NCI-H82 treated with DMSO at 0.1 percent for 48 hours (cell line): ENCODE measurements around the gene PDZD2.
A peak's percentile ranks its signal among the peaks of the same experiment; 100 is the strongest.

Experiments used
- DNase-seq: peaks from one replicate; lab custom pipeline; 2025; ENCODE audit not compliant: unreplicated experiment; lab: John Stamatoyannopoulos, UW

Gene PDZD2

GRCh38 chr5:32123058-32123805, 484.3 kb downstream of the PDZD2 start:
- no peak for DNase-seq

- DNase-seq, result no peak
Observed at GRCh38 chr5:32123889-32124676, 485.2 kb downstream of the PDZD2 start.

GRCh38 chr5:32126691-32127090, 487.8 kb downstream of the PDZD2 start:
- DNase-seq, result no peak

GRCh38 chr5:32127711-32128110, 488.8 kb downstream of the PDZD2 start:
- no peak for DNase-seq

DNA sequence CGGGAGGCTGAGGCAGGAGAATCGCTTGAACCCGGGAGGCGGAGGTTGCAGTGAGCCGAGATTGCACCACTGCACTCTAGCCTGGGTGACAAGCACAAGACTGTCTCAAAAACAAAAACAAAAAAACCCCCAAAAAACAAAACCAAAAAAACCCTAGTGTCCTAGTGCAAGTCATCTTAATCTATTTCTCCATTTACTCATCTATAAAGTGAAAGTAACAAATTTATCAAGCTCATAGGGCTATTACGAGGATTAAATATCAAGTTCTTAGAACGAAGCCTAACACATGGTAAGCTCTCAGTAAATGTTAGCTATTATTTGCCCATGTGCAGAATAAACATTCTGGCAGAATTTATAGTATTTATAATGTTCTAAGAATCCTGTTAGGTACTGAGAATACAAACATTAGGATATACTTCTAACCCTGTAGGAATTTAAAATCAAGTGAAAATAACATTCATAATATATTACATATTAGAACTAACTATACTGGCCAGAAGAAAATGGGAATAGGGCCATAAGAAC, 490.2 kb downstream of the PDZD2 start:
- DNase-seq, result no peak

GRCh38 chr5:32130865-32131264, 491.9 kb downstream of the PDZD2 start:
- no peak for DNase-seq

DNA sequence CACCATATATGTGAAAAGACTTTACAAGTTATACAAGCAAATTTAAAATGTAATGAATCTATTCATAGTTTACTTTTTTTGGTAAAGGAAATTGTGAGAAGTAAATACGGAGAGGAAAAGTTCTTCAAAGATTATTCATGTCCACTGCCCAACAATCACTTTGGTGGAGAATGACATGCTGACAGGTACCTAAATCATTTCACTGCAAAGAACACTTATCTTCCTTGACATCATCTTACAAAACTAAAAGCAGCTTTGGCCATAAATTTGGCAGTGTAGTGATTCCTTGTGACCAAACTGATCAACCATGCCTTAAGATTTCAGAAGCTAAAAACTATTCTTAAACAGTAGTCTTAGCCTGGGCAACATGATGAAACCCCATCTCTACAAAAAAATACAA, 492.7 kb downstream of the PDZD2 start:
- DNase-seq, result no peak

- no peak for DNase-seq
Observed at GRCh38 chr5:32132757-32133156, 493.8 kb downstream of the PDZD2 start.

DNA sequence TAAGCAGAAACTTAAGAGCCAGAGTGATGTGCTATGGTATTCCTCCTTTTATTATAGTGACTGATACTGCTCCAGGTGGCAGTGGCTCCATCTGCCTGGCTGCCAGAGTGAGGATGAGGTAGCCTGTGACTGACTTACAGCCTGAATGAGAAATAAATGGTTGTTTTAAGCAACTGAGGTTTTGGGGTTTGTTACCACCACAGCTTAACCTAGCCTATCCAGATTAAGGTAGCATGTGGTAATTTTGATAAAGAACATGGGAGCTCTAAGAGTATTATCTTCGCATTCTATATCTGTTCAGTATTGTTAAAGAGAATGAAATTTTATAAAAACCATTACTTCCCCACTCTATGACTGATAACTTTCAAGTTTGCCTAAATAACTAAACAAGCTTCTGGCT, 496.2 kb downstream of the PDZD2 start:
- DNase-seq, result no peak

GRCh38 chr5:32136342-32136741, 497.4 kb downstream of the PDZD2 start:
- DNase-seq, result no peak

DNA sequence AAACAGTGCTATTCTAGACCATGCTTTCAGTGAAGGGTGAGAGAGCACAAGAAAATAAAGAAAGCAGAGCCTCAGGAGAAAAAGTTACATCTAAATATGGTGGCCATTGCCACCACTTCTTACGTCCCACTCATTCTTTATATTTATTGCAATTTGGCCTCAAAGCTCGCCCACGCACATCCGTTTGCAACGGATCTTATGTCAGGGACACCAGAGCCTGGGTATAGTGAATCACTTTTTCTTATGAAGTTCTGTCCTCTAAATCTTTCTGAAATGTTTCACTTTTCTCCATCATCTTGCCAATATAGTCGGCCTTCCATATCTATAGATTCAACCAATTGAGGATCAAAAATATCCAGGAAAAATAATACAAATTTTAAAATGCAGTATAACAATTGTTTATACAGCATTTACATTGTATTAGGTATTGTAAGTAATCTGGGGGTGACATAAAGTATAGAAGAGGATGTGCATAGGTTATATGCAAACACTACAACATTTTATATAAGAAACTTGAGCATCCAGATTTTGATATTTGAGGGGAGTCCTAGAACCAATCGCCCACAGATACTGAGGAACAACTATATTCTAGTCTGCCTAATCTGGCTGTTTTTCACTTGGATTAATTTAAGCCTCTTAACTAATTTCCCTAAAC, 500.0 kb downstream of the PDZD2 start:
- no peak for DNase-seq

- peak; percentile 87 for DNase-seq
Observed at GRCh38 chr5:32143617-32144377, 504.9 kb downstream of the PDZD2 start.

DNA sequence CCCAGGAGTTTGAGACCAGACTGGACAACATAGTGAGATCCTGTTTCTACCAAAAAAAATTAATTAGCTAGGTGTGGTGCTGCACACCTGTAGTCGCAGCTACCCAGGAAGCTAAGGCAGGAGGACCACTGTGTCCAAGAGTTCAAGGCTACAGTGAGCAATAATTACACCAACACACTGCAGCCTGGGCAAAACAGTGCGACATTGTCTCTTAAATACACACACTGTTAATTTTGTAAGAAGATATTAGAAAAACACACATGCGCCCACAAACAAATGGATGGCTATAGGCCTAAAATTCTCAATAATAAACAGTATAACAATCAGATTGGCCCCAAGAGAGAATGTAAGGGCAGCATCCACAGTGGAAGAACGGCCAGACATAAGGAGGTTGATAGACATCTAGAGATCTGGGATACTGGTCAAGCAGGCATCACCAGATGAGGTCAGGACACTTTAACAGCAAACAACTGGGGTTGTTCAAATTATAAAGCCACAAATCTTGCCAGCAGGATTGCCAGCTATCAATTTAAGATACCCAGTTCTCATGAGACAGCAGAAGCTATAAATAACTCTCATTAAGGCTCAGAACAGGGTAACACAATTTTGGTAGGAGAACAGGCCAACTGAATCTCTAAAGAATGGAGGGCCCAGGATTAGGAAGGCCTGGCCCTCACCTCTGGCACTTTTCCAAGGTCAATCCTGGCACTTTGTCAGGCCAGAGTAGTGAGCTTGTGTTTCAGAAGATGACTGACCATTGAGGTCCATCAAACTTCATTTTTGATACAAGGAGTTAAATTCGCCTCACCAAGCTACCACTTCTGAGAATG, 505.7 kb downstream of the PDZD2 start:
- no peak for DNase-seq

GRCh38 chr5:32145378-32145777, 506.4 kb downstream of the PDZD2 start:
- DNase-seq, result no peak

DNA sequence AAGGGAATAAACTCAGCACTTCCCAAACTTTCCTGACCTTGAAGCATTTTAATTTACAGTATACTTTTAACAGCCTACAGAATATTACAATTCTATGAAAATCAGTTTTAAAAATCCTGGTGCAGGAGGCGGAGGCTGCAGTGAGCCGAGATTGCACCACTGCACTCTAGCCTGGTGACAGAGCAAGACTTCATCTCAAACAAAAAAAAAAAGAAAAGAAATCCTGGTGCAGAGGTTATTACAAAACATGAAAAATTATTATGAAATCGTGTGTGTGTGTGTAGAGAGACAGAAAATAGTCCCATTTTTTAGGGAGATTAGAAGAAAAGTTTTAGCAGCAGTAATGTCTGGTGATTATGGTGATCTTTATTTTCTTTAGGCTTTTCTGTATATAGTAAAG, 508.3 kb downstream of the PDZD2 start:
- no peak for DNase-seq

DNA sequence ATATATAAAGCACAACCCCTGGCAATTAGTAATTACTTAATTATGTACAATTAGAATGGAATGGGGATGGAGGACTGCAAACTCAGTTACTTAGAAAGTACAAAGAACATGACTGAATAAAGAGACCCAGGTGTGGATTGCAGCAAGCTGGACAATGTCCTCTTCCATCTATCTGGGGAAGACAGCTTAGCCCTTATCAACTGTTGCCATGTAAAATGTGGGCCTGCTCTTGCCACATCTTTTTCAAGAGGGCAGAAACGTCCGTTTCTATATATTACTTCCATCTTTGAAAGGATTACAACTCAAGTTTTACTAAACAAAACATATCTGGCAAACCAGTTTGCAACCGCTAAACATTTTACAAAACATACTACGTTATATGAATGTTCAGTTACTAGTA, 509.0 kb downstream of the PDZD2 start:
- no peak for DNase-seq

GRCh38 chr5:32150366-32150765, 511.4 kb downstream of the PDZD2 start:
- no peak for DNase-seq

DNA sequence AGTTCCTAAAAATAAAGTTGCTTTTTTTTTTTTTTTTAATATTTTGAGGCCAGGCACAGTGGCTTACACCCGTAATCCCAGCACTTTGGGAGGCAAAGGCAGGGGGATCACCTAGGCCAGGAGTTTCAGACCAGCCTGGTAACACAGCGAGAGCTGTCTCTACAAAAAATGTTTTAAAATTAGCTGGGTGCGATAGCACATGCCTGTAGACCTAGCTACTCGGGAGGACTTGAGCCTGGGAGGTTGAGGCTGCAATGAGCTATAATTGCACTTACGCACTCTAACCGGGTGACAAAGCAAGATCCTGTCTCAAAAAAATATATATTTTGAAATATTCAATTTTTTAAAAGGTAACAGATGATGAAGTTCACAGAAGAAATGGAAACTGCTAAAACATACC, 512.3 kb downstream of the PDZD2 start:
- no peak for DNase-seq

DNA sequence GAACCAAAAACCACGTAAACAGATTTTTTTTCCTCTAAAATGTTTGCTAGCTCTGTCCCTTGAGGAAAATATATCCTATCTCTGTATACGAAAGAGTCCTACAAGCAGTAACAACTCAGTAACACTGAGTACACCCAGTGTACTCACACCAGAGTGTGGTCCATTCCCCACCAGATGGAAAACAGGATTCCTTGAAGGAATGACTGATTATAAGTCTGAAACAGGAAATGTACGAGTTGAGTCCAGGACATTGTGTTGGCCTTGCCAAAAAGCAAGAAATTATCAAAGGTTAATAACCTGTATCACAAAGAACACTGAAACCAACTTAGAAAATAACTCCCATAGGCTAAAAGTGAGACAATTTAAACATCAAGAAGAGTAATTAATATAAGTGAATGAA, 514.8 kb downstream of the PDZD2 start:
- DNase-seq, result no peak

GRCh38 chr5:32155211-32155610, 516.3 kb downstream of the PDZD2 start:
- DNase-seq, result no peak
